ENCODE data around the gene ACHE.
"Not testable (repeated sequence)": the region's sequence is repeated elsewhere in the genome, so short reads cannot be mapped to it uniquely, and the experiment has no call there.

The ACHE gene

DNA sequence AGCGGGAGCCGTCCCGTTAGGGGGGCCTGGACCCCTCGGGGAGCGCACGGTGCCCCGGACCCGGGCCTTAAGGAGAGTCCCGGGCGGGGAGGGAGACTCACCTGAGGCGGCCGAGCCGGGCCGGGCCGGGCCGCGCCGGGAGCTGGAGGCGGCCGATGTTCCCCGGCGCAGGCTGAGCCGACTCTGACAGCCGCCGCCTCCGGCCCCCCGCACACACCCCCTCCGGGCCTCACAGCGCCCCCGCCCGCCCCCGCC is at the start of gene ACHE:
ACHE (minus strand) TSS at position 188 of the 255 bp plus-strand sequence. CDS start 1,656 bp downstream, outside the sequence.
- no peak for DNase-seq

DNA sequence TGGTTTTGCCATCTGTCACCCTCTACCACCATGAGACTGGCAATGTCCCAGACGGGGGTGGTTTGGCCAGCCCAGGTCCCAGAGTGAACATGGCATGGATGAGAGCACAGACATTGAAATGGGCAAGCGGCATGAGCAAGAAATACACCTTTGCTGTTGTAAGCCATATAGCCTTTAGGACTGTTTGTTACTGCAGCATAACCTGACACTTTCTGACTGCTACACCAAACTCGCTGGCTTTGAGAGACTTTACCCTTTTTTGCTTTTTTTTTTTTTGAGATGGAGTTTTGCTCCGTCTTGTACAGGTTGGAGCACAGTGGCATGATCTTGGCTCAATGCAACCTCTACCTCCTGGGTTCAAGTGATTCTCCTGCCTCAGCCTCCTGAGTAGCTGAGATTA is 48.5 kb upstream of the ACHE start:
- no peak for DNase-seq

DNA sequence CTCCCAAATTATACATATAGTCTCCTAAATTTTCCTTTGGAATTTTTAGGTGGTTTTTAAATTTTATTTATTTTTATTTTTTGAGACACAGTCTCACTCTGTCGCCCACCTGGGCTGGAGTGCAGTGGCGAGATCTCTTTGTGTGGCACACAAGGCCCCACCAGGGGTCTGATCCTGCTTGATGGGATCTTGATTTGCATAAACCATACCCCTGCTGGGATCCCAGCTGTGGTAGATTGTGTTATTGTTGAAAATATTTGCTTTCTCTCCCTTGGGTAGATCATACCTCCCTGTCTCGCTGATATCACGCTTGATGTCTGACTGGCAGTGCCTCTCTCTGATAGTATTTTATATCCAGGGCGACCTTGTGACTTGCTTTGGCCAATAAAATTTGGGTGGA is 48.0 kb upstream of the ACHE start:
- no peak for DNase-seq

DNA sequence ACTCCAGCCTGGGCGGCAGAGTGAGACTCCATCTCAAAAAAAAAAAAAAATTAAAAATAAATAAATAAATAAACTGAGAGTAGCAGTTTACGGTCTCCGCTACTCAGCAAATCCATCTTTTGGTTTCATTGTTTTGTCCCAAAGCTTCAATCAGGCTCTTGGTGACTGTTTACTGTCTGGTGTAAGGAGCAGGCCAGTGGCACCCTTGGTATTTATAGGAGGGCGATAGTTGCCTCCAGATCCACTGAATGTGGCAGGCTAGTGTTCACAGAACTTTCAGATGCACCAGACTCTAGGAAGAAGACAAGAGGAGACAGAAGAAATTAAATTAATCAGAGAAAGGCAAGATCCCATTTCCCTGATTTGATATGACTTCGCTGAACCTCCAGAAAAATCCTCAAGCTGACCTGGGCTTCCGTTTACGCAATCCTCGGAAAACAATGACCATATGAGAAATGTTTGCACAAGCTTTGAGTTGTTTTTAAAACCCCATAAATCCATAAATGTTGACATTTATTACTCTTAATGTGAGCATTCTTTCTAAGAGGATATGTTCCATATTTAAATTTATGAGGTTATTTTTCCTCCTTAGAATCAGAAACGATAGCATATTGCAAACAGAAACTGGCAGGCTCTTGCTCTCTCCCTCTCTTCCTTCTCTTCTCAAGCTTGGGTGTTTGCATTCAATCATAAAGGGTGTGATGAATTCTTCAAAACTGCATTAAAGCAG is 46.5 kb upstream of the ACHE start:
- no peak for DNase-seq

DNA sequence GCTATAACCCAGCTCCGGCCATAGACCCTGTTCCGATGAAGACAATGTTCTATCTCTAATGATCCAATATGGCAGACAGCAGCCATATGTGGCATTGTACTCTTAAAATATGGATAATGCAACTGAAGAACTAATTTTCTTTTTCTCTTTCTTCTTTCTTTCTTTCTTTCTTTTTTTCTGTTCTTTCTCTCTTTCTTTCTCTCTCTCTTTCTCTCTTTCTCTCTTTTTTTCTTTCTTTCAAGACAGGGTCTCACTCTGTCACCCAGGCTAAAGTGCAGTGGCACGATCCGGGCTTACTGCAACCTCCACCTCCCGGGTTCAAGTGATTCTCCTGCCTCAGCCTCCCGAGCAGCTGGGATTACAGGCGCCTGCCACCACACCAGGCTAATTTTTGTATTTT is 40.5 kb upstream of the ACHE start:
- not testable (repeated sequence) for DNase-seq

DNA sequence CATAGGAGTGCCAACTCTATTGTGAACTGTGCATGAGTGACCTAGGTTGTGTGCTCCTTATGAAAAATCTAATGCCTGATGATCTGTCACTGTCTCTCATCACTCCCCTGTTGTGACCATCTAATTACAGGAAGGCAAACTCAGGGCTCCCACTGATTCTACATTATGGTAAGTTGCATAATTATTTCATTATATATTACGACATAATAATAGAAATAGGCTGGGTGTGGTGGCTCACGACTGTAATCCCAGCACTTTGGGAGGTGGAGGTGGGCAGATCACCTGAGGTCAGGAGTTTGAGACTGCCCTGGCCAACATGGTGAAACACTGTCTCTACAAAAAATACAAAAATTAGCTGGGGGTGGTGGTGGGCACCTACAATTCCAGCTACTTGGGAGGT is 39.7 kb upstream of the ACHE start:
- not testable (repeated sequence) for DNase-seq

DNA sequence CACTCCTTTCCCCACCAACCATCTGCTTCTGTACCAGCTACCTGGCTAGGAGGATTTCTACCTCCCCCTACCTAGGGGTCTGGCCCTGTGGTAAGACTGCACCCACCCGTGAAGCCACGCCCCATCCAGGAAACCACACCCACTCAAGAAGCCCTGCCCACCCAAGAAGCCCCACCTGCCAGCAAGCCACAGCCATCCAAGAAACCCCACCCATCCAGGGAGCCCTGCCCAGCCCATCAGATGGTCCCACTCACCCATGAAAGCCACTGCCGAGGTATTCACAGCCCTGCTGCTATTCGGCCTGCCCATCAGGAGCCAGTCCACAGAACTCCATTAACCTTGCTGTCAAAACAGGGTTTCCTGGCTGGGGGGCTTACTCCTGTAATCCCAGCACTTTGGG is 38.0 kb upstream of the ACHE start:
- no peak for DNase-seq

DNA sequence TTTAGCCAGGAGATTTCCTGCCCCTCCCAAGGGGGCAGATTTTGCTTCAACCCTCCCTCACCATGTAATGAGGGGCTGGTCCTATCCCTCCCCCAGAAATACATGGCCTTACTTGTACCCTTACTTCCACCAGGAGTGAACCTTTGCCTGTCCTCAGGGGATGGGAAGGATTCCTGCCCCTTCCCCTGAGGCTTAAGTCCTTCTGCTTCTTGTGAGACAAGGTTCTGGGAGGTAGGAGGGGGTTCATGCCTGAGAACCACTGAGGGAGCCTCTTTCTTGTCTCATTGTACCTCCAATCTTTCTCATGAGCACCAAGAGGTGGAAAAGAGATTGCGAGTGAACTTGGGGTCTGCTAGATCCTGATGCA is 34.1 kb upstream of the ACHE start:
- no peak for DNase-seq

DNA sequence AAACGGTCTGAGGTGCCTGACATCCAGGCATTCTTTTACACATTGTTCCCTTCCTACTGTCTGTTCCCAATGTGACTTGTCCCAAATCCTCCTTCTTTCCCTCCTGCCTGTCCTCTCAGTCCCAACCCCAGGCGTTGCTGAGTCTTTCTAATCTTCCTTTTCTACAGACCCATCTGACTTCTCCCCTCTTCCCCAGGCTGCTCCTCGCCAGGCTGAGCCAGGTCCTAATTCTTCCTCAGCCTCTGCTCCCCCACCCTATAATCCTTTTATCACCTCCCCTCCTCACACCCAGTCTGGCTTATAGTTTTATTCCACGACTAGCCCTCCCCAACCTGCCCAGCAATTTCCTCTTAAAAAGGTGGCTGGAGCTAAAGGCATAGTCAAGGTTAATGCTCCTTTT is 27.9 kb upstream of the ACHE start:
- not testable (repeated sequence) for DNase-seq

DNA sequence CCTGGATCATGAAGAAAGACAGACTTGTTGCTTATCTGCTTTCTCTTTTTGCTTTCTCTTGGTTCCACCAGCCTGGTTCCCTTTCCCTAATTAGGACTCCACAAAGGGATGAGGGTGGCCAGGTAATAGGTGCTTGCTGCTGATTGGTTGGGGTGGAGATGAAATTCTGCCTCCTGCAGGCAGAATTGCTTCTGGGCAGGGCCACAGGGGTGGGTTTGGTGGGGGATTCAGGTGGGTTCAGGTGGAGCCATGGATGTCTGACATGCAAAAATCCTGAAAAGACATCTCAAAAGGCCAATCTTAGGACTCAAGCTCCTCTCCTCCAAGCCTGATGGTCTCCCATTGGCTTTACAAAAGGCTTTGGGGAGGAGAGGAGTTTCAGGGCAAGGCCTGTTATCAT is 25.4 kb upstream of the ACHE start:
- DNase-seq = no peak

DNA sequence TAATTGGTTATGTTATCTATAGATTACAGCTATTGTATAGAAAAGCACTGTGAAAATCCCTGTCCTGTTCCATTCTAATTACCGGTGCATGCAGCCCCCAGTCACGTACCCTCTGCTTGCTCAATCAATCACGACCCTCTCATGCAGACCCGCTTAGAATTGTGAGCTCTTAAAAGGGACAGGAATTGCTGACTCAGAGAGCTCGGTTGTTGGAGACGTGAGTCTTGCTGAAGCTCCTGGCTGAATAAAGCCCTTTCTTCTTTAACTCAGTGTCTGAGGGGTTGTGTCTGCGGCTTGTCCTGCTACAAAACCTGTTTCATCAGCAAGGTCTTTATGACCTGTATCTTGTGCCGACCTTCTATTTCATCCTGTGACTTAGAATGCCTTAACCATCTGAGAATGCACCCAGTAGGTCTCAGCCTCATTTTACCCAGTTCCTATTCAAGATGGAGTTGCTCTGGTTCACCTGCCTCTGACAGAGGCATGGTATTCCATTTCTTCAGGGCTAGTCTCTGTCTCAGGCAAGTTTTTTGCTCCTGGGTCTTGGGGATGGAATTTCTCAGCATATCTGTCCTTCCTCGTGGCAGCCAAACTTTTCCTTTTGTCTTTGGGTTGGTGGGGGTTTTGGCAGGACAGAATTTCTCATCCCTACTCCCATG is 24.2 kb upstream of the ACHE start:
- DNase-seq = not testable (repeated sequence)

DNA sequence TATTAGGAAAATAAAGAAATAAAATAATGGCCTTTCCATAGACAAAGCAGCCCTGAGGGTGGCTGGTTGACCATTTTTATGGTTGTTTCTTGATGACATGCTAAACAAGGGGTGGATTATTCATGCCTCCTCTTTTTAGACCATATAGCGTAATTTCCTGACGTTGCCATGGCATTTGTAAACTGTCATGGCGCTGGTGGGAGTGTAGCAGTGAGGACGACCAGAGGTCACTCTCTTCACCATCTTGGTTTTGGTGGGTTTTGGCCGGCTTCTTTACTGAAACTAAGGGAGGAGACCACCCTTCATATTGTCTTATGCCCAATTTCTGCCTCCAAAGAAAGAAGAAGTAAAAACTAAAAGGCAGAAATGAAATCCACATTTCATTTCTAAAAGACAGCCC is 23.6 kb upstream of the ACHE start:
- DNase-seq = not testable (repeated sequence)

DNA sequence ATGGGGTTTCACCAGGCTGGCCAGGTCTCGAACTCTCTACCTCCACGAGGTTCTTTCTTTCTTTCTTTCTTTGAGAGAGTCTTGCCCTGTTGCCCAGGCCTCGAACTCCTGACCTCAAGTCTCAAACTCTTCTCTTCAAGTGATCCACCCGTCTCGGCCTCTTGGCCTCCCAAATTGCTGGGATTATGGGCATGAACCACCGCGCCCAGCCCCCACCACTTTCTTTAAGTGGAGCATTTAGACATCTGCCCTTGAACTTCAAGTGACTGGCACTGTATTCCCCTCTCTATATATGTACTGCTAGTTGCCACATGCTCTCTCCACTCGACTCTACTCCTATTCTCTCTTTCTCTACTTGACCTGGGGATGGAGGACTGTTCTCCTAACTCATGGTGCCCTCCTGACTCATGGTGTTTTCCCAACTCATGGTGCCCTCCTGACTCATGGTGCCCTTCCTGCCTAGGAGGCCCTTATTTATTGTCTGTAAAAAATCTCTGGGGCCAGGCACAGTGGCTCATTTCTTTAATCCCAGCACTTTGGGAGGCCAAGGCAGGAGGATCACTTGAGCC is 19.3 kb upstream of the ACHE start:
- peak; percentile 93 for DNase-seq

DNA sequence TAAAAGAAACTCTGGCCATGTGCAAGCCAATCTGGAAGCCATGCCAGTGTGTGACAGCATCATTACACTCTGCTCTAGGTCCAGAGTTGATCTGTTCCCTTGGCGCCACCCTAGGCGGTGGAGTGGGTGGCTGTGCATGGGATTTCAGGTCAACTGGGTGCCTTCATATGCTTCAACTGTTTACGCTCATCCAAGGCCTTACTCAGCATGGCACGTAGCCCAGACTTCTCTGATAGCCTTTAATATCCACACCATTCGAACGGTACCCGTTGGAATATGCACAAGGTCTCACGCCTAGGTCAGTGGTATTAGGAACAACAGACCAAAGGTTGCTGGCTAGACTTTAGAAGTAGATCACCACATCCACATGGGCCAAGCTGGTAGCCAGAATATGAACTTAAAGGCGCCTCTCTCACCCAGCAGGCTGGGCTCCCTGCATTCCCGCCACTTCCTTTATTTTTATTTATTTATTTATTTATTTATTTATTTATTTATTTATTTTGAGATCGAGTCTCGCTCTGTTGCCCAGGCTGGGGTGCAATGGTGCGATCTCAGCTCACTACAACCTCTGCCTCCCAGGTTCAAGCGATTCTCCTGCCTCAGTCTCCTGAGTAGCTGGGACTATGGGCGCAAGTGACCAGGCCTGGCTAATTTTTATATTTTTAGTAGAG is 18.7 kb upstream of the ACHE start:
- no peak for DNase-seq

DNA sequence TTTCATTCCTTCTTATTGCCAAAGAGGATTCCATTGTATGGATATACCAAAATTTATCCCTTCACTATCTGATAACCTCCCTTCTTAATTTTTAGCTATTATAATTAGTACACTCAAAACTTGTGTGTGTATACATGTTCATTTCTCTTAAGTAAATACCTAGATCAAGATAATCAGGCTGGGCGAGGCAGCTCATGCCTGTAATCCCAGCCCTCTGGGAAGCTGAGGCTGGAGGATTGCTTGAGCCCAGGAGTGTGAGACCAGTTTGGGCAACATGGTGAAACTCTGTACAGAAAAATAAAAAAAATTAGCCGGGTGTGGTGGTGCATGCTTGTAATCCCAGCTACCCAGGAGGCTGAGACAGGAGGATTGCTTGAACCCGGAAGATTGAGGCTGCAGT is 15.8 kb upstream of the ACHE start:
- no peak for DNase-seq

DNA sequence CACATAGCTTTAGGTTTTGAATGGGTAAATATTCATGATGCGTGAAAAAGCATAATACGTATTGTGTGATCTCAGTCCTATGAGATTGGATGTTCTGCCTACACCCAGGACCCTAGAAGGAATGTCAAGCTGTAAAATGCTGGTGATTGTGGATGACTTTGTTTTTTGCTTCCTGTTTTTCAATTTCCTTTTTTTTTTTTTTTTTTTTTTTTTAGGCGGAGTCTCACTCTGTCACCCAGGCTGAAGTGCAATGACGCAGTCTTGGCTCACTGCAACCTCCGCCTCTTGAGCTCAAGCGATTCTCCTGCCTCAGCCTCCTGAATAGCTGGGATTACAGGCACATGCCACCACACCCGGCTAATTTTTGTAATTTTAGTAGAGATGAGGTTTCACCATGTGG is 14.8 kb upstream of the ACHE start:
- DNase-seq = peak; percentile 85

DNA sequence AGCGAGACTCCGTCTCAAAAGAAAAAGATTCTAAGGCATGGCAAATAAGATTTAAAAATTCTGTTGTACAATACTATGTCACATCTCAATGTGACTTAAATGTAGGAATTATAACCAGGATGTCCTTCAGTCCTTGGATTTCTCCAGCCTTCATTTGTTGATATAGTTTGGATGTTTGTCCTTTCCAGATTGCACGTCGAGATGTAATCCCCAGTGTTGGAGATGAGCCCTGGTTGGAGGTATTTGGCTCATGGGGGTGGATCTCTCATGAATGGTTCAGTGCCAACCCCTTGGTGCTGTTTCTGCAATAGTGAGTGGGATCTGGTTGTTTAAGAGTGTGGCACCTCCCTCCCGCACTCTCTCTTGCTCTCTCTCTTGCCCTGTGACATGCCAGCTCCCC is 12.8 kb upstream of the ACHE start:
- no peak for DNase-seq

DNA sequence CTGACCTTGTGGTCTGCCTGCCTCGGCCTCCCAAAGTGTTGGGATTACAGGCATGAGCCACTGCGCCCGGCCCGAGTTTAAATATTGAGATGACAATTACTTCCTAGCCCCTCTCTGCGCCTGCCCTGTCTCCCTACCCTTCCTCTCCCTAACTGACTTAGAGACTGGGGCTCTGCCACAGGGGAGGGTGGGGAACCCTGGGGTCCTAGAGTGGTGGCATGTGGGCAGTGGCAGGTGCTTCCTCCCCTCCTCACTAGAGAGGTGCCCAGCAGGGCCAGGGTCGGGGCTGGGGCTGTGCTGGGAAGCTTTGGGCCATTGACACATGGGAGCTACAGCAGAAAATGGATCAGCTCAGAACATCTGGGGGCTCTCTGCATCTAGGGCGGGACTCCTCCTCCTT is 7.0 kb upstream of the ACHE start:
- no peak for DNase-seq

DNA sequence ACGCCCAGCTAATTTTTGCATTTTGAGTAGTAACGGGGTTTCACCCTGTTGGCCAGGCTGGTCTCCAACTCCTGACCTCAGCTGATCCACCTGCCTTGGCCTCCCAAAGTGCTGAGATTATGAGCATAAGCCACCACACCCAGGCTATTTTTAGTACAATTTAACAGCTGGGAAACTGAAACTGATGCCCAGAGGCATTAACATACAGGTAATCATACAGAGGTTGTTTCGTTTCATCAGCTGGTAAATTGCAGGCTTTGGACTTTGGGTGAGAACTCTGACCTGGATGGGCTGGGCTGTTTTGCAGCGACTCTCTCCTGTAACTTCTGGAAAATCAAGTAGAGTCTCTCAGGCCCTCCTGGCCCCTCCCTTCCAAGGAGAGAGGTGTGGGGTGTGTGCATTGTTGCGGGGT is 6.2 kb upstream of the ACHE start:
- no peak for DNase-seq

DNA sequence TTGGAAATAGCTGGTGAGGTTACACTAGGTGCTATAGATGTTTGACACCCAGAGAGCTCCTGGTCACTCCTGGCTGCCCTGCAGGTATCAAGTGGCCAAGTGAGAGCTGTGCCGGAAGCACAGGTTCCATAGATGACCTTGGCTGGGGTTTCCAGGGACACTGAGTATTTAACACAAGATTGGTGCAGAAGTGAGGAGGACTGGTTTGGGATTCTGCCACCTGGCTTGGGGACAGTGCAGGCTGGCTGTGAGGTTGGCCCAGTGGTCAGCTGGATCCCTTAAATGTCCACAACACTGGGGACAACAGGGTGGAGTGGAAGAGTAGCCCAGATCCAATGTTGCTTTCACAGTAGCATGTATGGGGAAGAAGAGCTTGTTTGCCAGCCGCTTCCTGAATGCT is 5.3 kb upstream of the ACHE start:
- no peak for DNase-seq

DNA sequence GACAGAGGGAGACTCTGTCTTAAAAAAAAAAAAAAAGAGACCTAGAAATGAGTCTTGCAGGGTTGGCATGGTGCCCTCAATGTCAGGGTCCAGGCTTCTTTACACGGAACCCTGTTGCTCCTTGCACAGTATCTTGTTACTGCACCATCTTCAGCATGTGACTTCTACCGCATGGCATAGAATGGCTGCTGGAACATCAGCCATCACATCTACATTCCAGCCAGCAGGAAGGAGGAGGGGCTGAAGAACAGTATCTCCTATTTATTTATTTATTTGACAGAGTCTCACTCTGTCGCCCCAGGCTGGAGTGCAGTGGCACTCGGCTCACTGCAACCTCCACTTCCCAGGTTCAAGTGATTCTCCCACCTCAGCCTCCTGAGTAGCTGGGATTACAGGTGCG is 3.7 kb upstream of the ACHE start:
- no peak for DNase-seq

DNA sequence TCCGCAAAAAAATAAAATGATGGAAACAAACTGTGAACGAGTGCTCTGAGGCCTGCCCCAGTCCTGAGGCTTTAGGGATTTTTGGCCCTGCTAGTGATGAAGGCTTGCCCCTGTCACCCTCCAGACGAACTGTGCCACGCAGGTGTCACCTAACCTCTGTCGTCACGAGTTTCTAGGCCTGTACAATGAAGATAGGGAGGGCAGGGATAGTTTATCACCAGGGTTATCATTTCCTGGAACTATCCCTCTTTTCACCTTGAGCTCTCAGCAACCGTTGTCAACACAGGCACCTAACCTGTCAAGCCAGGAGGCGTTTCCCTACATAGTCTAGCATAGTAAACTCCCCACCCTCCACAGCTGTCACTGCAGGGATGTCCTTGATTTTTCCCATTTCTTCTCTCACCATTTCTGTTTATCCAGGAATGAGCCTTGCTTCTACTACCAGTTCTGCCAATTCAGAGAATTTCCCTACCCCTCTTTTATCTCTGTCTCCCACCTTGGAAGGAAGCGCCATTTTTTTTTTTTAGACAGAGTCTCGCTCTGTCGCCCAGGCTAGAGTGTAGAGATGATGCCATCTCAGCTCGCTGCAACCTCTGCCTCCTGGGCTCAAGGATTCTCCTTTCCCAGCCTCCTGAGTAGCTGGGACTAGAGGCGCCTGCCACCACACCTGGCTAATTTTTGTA is 2.2 kb upstream of the ACHE start:
- no peak for DNase-seq

DNA sequence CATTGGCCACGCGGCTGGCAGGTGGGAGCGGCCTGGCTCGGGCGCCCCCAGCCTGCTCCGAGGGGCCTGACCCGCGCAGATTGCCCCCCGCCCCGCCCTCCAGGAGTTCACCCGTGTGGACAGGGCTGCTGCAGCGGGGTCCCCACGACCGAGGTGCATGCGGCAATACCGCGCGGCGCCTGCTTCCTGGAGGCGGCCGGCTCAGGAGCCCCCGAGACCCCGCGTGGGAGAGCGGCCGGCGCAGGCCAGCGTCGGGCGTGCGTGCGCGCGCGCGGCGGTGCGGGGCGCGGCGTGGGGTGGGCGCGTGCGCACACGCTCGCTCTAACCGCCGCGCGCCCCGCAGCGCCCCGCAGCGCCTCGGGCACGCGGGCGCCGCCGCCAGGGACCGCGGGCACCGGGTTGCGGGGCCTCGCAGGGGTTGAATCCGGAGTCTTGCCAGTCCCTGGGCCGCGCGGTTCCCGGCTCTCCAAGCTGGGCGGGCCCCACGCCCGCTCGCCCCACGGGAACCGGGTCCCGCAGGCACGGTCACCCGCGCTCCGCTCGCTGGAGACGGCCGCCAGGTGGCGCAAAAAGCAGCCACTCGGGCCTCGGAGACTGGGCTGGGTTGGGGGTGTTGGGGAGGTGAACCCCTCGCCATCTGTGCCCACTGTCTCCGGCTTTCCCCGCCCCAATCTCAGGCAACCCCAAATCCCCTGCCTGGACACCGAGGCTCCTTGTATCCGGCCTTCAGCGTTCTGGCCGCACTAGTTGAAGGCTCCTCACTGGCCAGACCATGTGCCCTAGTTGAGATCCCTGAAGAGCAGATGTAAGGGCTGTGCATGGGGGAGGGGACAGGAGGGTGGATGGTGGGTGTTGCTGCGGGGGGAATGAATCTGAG is 1.3 kb upstream of the ACHE start:
- DNase-seq = no peak
